Stimulated activated CD4-positive, alpha-beta T cell treated with anti-CD3 and anti-CD28 coated beads, Interleukin-15, amount 100 ng/mL, for 24 hours (primary cell): ENCODE results near the gene GP1BB.

ENCODE experiments used
- DNase-seq: peaks from one replicate; pipeline ENCODE4 v3.0.0-alpha.2; 2020

GP1BB gene

DNA sequence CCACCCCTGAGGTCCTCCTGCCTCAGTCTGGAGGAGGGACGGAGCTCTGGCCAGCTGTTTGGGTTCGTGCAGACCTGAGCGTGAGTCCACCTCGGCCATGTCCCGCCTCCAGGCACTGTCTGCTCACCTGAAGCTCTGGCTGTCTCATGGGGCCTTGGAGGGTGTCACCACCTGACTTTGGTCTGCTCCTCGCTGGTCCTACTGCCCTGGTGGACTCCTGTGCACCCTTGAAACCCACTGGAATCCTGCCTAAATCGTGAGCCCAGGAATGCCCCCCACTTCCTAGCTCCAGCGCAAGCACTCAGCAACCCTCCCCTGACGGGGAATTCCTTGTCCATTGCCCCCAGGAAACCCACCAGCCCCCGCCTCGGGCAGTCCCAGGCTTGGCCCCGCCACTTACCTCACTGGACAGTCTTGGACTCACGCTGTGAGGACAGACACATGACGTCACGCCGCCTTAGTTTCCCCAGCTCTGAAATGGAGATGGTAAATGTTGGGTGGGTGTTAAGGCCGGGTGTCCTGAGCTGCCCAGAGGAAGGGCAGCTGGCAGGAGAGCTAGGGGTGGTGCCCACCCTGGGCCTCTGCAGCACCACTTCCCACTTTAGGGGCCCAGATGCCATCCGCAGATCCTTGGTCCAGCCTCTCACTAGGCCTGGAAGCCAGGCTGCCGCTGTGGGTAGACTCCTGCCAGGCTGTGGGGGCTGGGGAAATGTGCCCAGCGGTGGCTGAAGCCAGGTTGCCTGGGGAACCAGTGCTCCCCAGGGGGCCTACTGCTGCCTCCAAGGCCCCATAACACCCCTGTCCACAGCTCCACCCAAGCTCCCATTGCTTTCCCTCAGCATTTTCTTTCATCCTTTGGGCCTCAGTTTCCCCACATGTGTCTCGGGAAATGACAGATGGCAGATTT lies 19.1 kb downstream of the GP1BB start:
- no peak for DNase-seq

DNA sequence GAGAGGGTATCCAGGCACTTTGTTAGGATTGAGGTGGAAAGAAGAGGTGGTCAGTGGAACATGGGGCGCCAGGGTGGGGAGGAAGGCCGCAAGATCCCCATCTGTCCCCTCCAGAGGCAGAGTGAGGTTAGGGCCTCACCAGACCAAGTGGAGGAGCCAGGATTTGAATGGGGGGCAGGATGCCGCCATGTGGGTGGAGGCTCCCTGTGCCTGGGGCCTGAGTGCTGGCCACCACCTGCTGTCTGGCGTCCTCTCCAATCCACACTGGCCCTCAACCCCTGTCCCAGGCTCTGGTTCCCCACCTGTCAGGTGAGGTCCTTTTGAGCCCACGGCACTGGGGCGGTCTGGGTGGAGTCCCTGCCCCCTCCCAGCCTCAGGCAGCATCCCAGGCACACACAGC lies 19.7 kb downstream of the GP1BB start:
- no peak for DNase-seq

DNA sequence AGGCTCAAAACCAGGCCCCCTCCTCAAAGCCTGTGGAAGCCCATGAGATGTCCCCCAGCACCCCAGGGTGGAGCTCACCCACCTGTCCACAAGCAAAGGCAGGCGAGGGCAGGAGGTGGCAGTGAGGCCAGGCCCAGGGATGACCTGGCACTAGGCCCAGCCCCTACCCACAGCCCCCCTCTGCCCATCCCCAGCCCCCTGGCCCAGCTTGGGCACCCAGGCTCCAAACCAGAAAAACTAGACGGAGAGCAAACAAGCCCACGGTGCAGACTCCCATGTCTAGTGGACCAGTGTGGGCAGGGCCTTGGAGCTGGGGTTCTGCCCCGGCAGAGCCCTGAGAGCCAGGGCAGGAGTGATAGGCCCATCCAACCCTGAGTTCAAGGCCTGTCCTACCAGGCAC lies 20.3 kb downstream of the GP1BB start:
- no peak for DNase-seq

DNA sequence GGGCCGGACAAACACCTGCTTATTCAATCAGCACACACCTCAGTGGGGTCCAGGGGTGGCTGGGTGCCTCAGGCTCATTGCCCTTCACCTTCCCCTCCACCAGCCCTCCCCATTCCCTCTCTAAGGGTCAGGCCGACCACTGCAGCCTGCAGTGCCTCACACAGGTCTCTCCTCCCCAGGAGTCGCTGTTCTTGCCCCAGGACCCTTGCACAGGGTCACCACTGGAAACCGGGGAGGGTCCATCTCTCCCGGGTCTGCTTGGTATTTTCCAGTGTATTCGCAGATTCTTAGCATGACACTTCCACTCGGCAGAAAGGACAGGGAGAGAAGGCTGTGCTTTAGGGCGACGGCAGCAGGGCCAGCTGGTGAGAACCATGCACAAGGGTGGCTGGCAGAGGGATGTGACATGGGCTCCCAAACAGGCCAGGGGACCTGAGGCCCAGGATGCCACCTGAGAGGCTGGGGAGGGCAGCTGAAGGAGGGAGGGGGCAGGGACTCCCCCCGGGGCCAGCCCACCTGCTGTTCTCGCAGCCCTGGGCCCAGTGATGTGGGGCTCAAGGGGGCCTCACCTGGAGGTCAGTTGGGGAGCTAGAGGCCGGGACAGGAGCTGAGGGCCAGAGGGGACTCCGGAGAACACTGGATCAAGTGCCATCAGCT lies 21.1 kb downstream of the GP1BB start:
- no peak for DNase-seq

DNA sequence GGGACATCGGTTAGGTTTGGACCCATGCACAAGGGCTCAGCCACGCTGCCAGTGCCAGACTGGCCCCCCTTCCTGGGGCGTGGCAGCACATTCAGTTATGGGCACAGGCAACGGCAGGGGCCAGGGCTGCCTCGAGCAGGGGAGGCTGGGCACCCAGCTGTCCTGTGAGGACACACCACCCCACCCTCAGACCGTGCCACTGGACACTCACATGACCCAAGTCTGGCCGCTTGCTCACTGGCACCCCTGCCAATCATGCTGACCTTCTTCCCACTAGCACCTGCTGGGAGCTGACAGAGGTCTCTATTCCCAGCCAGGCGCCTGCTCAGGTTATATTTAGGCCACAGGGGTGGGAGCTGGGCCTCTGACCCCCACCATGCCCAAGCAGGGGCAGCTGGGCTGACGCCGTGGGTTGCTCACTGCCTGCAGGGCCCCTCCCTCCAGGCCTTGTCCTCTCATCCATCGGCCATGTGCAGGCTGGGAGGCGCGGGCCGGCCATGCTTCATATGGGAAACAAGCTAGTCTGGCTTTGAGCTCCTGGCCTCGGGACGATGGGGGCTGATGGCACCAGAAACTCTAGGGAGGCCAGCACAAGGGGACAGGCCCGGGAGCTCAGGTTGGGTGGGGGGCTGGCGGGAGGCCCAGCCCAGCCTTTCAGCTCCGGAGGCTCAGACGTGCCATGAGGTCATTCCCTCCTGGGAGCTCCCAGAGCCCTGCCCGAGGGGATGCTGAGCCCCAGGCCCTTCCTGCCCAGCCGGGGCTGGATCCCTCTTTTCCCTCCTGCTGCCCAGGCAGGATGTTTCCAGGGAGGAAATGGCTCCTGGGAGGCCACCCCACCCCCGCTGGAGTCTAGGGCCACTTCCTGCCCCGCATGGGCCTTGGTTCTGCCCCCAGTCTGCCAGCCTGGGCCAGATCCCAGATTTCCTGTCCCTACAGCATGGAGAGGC lies 22.1 kb downstream of the GP1BB start:
- DNase-seq = no peak

DNA sequence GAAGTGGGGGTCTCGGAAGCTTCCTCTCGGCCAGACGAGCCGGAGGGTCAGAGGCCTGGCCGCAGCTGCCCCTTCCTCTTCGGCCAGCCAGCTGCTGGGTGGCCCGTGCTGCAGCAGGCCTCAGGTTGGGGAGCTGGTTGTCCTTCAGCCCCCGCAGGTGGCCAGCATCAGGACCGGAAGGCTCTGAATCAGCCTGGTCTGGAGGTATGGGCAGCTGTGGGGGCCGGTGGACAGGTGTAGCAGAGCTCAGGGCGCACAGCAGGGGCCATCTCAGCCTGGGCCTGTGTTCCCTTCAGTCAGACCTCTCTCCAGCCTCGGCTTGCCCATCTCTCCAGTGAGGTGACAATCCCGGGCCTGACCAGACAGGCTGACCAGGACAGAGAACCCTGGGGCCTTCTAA lies 23.4 kb downstream of the GP1BB start:
- no peak for DNase-seq

DNA sequence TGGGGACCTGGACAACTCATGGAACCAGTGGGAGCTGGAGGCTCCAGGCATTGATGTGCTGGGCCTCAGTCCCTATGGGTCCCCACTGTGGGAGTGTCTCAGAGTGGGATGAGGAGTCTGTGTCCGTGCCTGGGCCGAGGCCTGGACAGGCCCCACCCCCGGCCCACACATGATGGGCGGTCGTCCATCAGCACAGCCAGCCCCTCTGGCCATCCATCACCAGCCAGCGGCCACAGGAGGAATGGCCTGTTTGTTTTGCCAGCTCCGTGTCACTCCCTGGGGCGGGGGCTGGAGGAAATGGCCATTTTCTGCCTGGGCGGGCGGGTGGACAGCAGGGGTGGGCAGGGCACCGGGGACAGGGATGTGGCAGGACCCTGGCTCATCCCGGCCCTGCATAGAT lies 24.2 kb downstream of the GP1BB start:
- DNase-seq = no peak

DNA sequence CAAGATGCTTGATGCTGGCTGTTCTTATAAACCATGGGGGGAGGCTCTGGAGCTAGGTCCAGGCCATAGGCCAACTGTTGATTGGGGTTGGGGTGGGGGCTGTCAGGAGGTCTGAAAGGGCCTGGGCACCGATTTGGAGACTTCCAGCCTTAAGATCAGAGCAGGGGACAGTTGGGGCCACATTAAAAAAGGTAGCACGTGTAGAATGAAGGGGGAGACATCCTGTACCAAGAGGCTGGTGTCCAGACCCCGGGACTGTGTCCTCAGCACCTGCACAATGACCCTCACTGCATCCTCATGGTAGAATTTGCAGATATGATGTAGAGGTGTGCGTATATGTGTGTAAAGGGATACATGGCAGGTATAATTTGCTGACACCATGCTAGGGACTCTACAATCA lies 24.8 kb downstream of the GP1BB start:
- DNase-seq = no peak

DNA sequence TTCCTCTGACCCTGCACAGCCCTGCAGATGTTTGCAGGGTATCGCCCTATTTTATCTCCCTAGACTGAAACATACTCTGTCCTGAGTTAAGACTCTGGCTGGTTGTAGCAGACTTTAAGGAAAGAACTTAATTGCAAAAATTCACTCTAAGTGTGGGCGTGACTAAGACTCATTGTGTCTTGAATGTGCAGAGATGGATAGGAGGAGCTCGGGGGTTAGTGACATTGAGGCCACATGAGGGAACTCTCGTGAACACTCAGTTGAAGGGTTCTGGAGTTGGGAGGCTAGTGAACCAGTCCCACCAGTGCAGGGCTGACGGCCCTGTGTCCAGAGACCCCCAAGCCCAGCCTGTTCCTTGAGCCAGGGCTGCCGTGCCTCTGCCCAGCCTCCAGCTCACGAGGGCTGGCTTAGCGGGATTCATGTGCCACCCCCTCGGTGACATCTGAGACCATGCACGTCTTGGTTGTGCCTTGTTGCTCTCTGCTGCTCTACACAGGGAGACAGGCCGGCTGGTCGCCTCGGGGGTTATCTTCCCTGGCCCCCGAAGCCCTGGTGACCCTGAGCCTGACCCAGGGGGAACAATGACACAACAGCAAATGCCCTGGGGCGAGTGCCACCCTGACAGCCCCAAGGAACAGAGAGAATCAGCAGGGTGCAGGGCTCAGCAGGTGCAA lies 25.8 kb downstream of the GP1BB start:
- no peak for DNase-seq

DNA sequence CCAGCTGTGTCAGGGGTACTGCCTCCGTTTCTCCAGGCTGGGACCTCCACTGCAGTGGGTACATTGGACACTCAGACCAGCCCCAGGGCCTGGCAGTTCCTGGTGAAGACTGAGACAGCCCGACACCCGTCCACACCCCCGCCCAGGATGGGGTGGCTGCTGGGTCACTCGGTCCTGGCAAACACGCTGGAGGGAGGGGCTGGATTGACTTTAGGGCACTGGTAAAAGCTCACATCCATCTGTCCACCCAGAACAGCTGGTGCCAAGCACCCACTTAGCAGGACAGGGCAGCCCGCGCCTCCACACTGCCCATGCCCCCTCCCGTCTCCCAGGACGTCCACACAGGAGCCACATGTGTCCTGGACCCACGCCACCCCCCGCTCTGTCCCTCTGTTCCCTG lies 26.5 kb downstream of the GP1BB start:
- DNase-seq = no peak

DNA sequence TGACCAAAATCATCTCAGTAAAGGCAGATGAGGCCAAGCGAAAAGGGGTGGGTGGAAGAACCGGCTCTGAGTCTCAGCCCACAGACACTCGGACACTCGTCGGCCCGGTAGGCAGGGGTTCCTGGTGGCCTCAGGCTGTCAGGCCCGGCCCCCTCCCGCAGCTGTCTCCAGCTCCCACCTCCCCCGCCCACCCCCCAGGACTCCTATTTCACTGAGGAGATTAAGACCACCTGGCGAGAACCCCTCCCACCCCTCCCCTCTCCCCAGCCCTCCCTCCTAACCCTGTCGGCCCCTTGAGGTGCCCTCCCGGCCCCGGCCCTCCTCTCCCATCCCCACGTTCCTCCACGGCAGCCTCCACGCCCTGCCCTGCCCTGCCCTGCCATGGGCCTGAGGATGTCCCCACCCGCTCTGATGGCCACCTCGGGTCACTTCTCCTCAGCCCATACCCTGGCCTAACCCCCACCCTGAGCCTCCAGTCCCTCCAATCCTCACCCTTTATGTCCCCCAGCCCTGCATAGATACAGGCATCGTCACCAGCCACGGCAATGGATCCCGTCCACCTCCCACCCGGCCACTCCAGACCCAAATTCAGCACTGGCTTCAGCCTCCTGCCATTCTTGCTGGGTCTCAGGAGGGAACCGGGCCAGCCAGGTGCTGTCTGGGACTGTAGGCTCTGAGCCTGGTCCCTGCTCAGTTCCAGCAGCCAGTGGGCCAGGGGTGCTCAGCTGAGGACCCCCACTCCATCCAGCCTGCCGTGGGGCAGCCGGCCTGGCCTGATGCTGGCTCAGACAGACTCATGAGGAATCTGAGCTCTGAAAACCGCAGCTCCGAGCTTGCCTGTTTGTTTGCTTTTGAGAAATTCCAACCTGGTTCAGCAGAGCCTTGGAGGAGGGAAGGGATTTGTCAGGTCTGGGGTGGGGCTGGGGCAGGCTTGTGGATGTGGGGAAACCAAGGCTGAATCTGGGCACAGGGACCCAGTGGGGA lies 27.5 kb downstream of the GP1BB start:
- no peak for DNase-seq

DNA sequence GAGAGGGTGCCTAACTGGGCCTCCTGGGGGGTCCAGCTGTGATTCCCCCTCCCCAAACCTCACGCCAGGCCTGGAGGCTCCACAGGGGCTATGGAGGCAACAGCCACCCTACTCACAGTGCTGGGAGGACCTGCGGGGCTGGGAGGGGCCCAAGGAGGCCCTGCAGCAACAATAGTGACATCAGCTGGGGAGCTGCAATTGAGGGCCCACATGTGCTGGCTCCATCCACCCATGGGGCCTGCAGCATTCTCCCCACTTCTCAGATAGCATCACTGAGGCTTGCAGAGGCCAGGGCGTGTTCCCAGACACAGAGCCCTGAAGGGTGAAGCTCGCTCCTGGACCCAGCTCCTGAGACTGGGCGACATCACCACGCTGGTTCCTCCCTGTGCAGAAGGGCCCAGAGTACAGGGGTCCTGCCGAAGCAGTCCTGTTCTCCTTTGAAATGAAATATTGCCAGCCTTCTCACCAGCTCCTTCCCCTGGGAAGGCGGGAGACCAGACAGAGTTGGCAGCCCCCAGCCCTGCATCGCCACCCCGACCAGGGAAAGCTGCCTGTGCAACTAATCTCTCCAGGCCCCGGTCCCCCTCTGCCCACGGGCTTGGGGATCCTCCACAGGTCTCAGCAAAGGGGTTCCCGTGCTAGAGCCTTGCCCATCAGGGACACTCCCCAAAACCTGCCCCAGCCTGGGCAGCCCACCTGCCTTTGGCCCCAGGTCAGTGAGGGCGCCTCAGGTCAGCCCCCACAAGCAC lies 28.3 kb downstream of the GP1BB start:
- DNase-seq = no peak

DNA sequence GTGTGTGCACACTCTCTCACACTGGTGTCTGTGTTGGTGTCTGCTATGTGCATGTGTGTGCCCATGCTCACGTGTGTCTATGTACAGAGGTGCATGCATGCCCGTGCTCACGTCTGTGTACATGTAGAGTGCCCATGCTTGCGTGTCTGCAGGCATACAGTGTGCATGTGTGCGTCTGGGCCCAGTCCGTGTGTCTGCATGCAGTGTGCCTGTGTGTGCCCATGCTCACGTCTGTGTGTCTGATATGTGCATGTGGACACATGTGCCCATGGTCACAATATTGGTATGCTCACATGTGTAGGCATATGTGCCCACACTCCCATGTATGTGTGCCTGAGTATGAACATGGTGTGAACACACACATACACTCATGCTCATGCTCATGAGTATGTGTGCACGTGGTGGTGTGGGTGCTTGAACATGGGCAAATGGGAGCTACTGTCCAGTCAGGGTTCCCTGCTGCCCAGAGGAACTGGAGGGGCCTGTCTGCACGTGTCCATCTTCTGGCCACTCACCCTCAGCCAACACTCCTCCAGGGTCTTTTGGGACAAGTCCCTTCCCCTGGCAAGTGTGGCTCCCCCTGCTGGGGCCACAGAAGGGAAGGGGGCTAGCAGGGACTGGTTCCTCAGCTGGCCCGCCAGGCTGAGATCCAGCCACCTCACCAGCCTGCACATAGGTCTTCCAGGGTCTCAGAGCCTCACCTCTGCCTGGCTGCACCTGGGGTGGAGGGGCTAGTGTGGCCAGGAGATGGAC lies 29.9 kb downstream of the GP1BB start:
- DNase-seq = no peak

DNA sequence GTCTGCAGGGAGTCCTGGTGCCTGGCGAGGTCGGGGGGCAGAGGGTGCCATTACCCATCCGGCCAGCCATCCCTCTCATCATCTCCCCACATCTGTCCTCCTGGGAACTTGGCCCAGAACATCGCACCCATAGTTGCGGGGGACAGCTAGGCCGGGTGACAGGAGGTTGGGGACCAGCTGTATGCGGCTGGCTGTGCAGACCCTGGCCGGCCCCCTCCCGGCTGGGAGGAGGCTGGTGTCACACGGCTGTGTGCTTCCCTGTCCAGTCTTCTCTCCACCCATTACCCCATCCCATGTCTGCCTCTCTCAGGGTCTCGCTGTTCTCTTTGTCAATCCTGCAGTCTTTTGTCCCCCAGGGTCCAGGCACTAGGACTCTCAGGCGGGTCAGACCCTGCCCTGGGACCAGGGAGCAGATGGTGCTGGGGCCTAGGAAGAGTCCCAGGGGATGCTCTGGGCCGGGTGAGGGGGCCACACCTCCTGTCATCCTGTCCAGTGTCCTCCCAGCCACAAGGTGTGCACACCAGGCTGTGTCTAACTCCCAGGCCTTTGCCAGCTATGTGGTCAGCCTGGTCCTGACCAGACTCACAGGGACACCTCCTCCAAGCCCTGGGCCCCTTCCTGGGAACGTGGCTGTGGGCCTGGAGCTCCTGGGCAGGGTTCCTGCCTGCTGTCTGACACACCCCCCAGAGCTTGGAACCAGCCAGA lies 30.8 kb downstream of the GP1BB start:
- DNase-seq = no peak

DNA sequence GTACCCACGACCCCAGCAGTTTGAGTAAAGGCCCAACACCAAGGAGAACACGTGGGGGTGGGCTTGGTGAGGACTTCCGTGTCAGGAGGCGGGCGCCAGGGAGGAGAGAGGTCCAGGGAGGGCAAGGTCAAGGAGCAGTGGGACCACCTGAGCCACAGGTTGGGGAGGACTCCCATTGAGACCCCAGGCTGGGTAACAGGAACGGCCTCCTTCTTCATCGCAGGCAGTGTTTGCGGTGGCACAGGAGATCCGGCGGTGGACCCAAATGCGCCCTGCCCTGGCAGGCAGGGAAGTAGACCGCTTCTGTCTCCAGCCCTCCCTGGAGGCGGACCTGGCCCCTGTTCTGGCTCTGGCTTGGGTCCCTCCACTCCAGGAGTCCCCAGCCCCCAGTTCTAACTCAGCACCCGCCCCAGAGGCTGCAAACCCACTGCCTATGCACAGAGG lies 31.4 kb downstream of the GP1BB start:
- no peak for DNase-seq

DNA sequence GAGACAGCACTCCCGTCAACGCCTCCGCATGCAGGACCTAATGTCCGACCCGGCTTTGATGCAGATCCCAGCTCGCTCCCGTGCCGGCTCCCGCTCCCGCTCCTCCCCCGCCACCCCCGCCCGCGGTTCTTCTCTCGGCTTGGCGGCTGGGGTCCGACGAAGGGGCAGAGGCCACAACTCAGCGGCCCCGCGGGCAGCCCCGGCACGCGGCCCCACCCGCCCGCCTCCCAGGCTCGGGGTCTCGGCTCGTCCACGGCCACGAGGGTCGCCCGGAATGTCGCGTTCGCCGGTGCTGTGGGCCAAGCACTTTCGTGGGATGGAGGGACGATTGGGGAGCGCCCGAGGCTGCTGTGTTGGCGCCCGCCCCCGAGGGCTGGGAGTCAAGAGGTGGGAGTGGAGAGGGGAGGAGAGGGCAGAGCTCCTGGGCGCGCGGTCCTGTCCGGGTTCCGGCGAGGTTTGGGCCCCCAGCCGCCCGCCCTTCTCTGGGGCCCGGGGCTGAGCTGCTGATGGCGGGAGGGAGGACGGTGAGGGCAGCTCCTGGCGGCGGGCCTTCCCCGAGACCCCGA lies 31.9 kb downstream of the GP1BB start:
- DNase-seq = no peak

DNA sequence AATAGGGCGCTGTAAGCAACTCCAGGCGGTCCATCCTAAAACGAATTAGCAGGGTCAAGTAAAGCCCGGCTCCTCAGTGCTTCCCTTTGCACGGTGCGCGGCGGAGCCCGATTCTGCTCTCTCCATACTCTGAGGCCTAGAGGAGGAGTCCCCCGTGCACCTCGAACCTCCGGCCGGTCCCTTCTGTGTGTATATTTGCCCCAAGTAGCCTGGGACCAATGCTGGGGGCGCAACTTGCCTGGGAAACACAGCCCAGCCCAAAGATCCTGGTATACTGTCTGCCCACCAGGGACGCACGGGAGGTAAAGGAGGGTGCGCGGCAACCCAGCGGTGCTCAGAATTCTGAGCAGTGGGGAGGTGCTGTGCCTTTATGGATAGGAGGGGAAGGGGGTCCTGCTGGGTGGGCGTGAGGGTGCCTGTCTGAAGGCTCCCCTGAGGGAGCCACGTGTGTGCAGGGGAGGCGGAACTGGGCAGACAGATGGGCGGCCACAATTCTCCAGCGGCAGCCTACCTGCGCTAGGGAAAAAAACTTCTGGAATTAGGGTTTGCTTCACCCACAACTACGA lies 32.5 kb downstream of the GP1BB start:
- no peak for DNase-seq
